SK-N-SH treated with all-trans-retinoic acid at 6 μM for 48 hours (cell line): ENCODE data around the gene FARS2.

Experiments
- GLIS3 ChIP-seq: fragments of 250-450 bp; sonication (Bioruptor Pico); IDR thresholded peaks from 2 replicates; pipeline ENCODE4 v1.5.0; 2020; ENCODE audit warnings: mild to moderate bottlenecking, moderate library complexity
- ZC3H10 ChIP-seq: fragments of 250-450 bp; sonication (Bioruptor Pico); IDR thresholded peaks from 2 replicates; pipeline ENCODE4 v1.5.1; 2021; ENCODE audit warnings: mild to moderate bottlenecking, moderate library complexity
- ZFP3 ChIP-seq: fragments of 250-450 bp; sonication (Bioruptor Pico); IDR thresholded peaks from 2 replicates; pipeline ENCODE4 v1.5.0; 2020; ENCODE audit warnings: mild to moderate bottlenecking, moderate library complexity

- TF ChIP-seq ZFP3 (CRISPR knock-in tag) (no peak), ZC3H10 (CRISPR knock-in tag) (no peak), GLIS3 (CRISPR knock-in tag) (no peak)
Observed at GRCh38 chr6:5670811-5671561, 409.7 kb downstream of the FARS2 start.
